Right kidney (tissue), 1 donor: ENCODE data around the gene MRPL30.
"Not testable (repeated sequence)": the region's sequence is repeated elsewhere in the genome, so short reads cannot be mapped to it uniquely, and the experiment has no call there.

ENCODE experiments used
- DNase-seq: peaks from one replicate; pipeline ENCODE4 v3.0.0-alpha.2; 2016

The MRPL30 gene

GRCh38 chr2:99181624-99182000 lies 628 bp downstream of the MRPL30 start:
- no peak for DNase-seq

GRCh38 chr2:99183025-99183424 lies 2.0 kb downstream of the MRPL30 start:
- no peak for DNase-seq

- DNase-seq, result no peak
Observed at GRCh38 chr2:99184811-99185210, 3.8 kb downstream of the MRPL30 start.

- no peak for DNase-seq
Observed at GRCh38 chr2:99187011-99187410, 6.0 kb downstream of the MRPL30 start.

- DNase-seq, result no peak
Observed at GRCh38 chr2:99188357-99188756, 7.4 kb downstream of the MRPL30 start.

GRCh38 chr2:99190548-99190947 lies 9.6 kb downstream of the MRPL30 start:
- DNase-seq, result no peak

- not testable (repeated sequence) for DNase-seq
Observed at GRCh38 chr2:99192364-99192763, 11.4 kb downstream of the MRPL30 start.

- no peak for DNase-seq
Observed at GRCh38 chr2:99198103-99198841, 17.3 kb downstream of the MRPL30 start.

- no peak for DNase-seq
Observed at GRCh38 chr2:99200076-99200800, 19.3 kb downstream of the MRPL30 start.

- DNase-seq, result no peak
Observed at GRCh38 chr2:99201959-99202678, 21.1 kb downstream of the MRPL30 start.

GRCh38 chr2:99205491-99205890 lies 24.5 kb downstream of the MRPL30 start:
- DNase-seq, result no peak

- no peak for DNase-seq
Observed at GRCh38 chr2:99216096-99216495, 35.1 kb downstream of the MRPL30 start.

- no peak for DNase-seq
Observed at GRCh38 chr2:99217929-99218501, 37.0 kb downstream of the MRPL30 start.

GRCh38 chr2:99233177-99233576 lies 52.2 kb downstream of the MRPL30 start:
- not testable (repeated sequence) for DNase-seq

- no peak for DNase-seq
Observed at GRCh38 chr2:99238599-99238998, 57.6 kb downstream of the MRPL30 start.

- DNase-seq, result no peak
Observed at GRCh38 chr2:99240431-99240830, 59.4 kb downstream of the MRPL30 start.

GRCh38 chr2:99242151-99242550 lies 61.2 kb downstream of the MRPL30 start:
- DNase-seq, result no peak
